ENCODE measurements around the gene ELF2. TPM values are rescaled to one million over a fixed set of nuclear protein-coding genes. Genes with fewer than 3 reads are reported as not detected.

Gene ELF2
- total and polyA plus RNA-seq, 2 donors (not counting 3 experiments of a cell fraction or from before 2014, with no cell fraction given) = 16.4 to 35.1 TPM

DNA sequence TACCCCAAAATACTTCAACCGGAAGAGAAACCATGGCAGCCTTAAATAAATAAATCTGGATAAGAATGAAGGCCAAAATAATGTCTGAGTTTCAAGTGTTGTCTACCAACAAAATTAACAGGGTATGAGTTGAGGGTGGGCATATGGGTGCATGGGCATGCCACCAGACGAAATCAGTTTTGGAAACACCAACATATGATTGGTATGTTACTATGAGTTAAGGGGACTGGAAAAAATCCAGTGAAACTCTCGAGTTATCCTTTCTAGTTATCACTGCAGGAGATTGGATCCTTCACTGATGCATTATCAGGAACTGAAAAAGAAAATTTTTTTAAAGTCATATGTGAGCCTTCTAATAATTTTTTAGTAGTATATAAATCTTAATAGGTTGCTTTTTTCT is 129.0 kb downstream of the ELF2 start:
- peaks cover 6% of the 10 kb centered on the region in 2 experiments for H3K36me3 ChIP-seq (ENCODE audit: control insufficient read depth in 2 of 2, extremely low read depth in 1 of 2, insufficient read depth in 2 of 2, low read length in 2 of 2)
- H3K9ac ChIP-seq (replicated peaks; ENCODE audit: extremely low read depth, insufficient read depth, low read length) = no peak overlapping the region
- FAIRE-seq (no peak), DNase-seq (ENCODE audit: low read depth, low spot score) (no peak)
- no peaks in the 10 kb centered on the region for H4K20me1 ChIP-seq (replicated peaks; ENCODE audit: control insufficient read depth, extremely low read depth, insufficient read depth, low read length)
- no peak overlapping the region for H3K4me2 ChIP-seq (ENCODE audit: insufficient read depth, low read length)
- H3K4me3 ChIP-seq (replicated peaks in 1 of 3; ENCODE audit: insufficient read depth in 1 of 3, low read depth in 1 of 3, low read length in 3 of 3) = no peak overlapping the region
- peaks cover 3% of the 10 kb centered on the region for H3K4me1 ChIP-seq (ENCODE audit: control insufficient read depth, extremely low read depth, insufficient read depth, low read length)
- ChIA-PET CTCF (no interaction called here), POLR2A (no interaction called here)
- peaks cover 8% of the 10 kb centered on the region for H3K79me2 ChIP-seq (ENCODE audit: control insufficient read depth, insufficient read depth, low read length)
- dilution Hi-C loops (cut with MboI; ENCODE audit: extremely low pct_ligation_motif_present, low sequenced_read_pairs) = no loop called here
- no peaks in the 10 kb centered on the region for H3K9me3 ChIP-seq (replicated peaks; ENCODE audit: control insufficient read depth, insufficient read depth, low read length)
- no peaks in the 10 kb centered on the region for H3K27me3 ChIP-seq (ENCODE audit: control insufficient read depth in 2 of 2, insufficient read depth in 2 of 2, low read length in 2 of 2)
- no TSS peak for BruUV-seq (replicated peaks)
- TF ChIP-seq, protein P1, sequence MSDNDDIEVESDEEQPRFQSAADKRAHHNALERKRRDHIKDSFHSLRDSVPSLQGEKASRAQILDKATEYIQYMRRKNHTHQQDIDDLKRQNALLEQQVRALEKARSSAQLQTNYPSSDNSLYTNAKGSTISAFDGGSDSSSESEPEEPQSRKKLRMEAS (IDR thresholded peaks at IDR 0.05; ENCODE audit: insufficient read depth, insufficient read length) = no peak
- TF ChIP-seq, protein P2, sequence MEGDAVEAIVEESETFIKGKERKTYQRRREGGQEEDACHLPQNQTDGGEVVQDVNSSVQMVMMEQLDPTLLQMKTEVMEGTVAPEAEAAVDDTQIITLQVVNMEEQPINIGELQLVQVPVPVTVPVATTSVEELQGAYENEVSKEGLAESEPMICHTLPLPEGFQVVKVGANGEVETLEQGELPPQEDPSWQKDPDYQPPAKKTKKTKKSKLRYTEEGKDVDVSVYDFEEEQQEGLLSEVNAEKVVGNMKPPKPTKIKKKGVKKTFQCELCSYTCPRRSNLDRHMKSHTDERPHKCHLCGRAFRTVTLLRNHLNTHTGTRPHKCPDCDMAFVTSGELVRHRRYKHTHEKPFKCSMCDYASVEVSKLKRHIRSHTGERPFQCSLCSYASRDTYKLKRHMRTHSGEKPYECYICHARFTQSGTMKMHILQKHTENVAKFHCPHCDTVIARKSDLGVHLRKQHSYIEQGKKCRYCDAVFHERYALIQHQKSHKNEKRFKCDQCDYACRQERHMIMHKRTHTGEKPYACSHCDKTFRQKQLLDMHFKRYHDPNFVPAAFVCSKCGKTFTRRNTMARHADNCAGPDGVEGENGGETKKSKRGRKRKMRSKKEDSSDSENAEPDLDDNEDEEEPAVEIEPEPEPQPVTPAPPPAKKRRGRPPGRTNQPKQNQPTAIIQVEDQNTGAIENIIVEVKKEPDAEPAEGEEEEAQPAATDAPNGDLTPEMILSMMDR (IDR thresholded peaks at IDR 0.05; ENCODE audit: extremely low read depth in 1 of 2, insufficient read depth in 1 of 2, low read depth in 1 of 2, low read length in 2 of 2) = no peak
- no peak for TF ChIP-seq POLR2AphosphoS5 (IDR thresholded peaks at IDR 0.05; ENCODE audit: insufficient read depth, low read depth, low read length)
- no peak for TF ChIP-seq FOS (IDR thresholded peaks at IDR 0.05; ENCODE audit: borderline replicate concordance, insufficient read depth, low read length)
- no peak for TF ChIP-seq JUN (IDR thresholded peaks at IDR 0.05; ENCODE audit: borderline replicate concordance, insufficient read depth, insufficient read length, low read depth)
- TF ChIP-seq POLR2A (IDR thresholded peaks at IDR 0.05; ENCODE audit: low read depth, low read length) = no peak
- no peak for TF ChIP-seq GATA2 (IDR thresholded peaks at IDR 0.05; ENCODE audit: insufficient read depth, insufficient read length, low read depth, low read length)
- no peak for TF ChIP-seq MYC (IDR thresholded peaks at IDR 0.05; ENCODE audit: low read depth, low read length)
- no peak for TF ChIP-seq EZH2 (IDR thresholded peaks at IDR 0.05; ENCODE audit: borderline replicate concordance, low read depth, low read length, severe bottlenecking)
- no peak overlapping the region for H2AFZ ChIP-seq (ENCODE audit: low read depth, low read length)
- intact Hi-C loops (cut with micrococcal nuclease) = no loop called here
- H3K27ac ChIP-seq (ENCODE audit: insufficient read depth, low read depth, low read length) = no peak overlapping the region
- H3K9me1 ChIP-seq (replicated peaks; ENCODE audit: control insufficient read depth, extremely low read depth, insufficient read depth, low read length) = no peaks in the 10 kb centered on the region
